ENCODE measurements around the gene ZSWIM4.

GRCh38 chr19:13783565-13784500 lies 11.4 kb upstream of the ZSWIM4 start:
- no peak for TF ChIP-seq CTCF (IDR thresholded peaks at IDR 0.05; ENCODE audit: low read depth, low read length)
- TF ChIP-seq MAX (IDR thresholded peaks at IDR 0.05; ENCODE audit: low read depth, low read length) = no peak
